GM21390 (cell line): ENCODE data around the gene PHAF1.
"Not testable (repeated sequence)": the region's sequence is repeated elsewhere in the genome, so short reads cannot be mapped to it uniquely, and the experiment has no call there.

ENCODE experiments used
- ATAC-seq: cut with Tn5 transposase; IDR thresholded peaks from one replicate; pipeline ENCODE4 v1.9.1; 2021; ENCODE audit not compliant: unreplicated experiment

The PHAF1 gene

GRCh38 chr16:67104845-67105244 lies 4.9 kb upstream of the PHAF1 start:
- ATAC-seq: no peak

GRCh38 chr16:67105246-67105645 lies 4.5 kb upstream of the PHAF1 start:
- ATAC-seq: no peak

- ATAC-seq: no peak
These were observed 3.9 kb upstream of the PHAF1 start for GRCh38 chr16:67105881-67106280.

- no peak for ATAC-seq
These were observed 1.3 kb upstream of the PHAF1 start for GRCh38 chr16:67108489-67108888.

- ATAC-seq: no peak
These were observed 772 bp upstream of the PHAF1 start for GRCh38 chr16:67108931-67109406.

GRCh38 chr16:67111951-67112444 lies 2.3 kb downstream of the PHAF1 start:
- no peak for ATAC-seq

- no peak for ATAC-seq
These were observed 3.1 kb downstream of the PHAF1 start for GRCh38 chr16:67112591-67113399.

GRCh38 chr16:67114793-67115192 lies 5.1 kb downstream of the PHAF1 start:
- no peak for ATAC-seq

- no peak for ATAC-seq
These were observed 5.9 kb downstream of the PHAF1 start for GRCh38 chr16:67115639-67116038.

GRCh38 chr16:67116388-67117311 lies 6.9 kb downstream of the PHAF1 start:
- no peak for ATAC-seq

- no peak for ATAC-seq
These were observed 8.0 kb downstream of the PHAF1 start for GRCh38 chr16:67117716-67118115.

- ATAC-seq: no peak
These were observed 10.3 kb downstream of the PHAF1 start for GRCh38 chr16:67120025-67120424.

- not testable (repeated sequence) for ATAC-seq
These were observed 13.1 kb downstream of the PHAF1 start for GRCh38 chr16:67122799-67123198.

- no peak for ATAC-seq
These were observed 18.7 kb downstream of the PHAF1 start for GRCh38 chr16:67128417-67128816.

GRCh38 chr16:67128887-67129286 lies 19.1 kb downstream of the PHAF1 start:
- ATAC-seq: no peak

- no peak for ATAC-seq
These were observed 19.7 kb downstream of the PHAF1 start for GRCh38 chr16:67129422-67129821.

- no peak for ATAC-seq
These were observed 27.9 kb downstream of the PHAF1 start for GRCh38 chr16:67137605-67138004.

GRCh38 chr16:67141391-67141790 lies 31.6 kb downstream of the PHAF1 start:
- no peak for ATAC-seq

GRCh38 chr16:67142342-67142741 lies 32.6 kb downstream of the PHAF1 start:
- ATAC-seq: no peak

- ATAC-seq: no peak
These were observed 35.2 kb downstream of the PHAF1 start for GRCh38 chr16:67144943-67145342.

- ATAC-seq: no peak
These were observed 36.0 kb downstream of the PHAF1 start for GRCh38 chr16:67145746-67146145.
